DMS153 treated with DMSO at 0.1 percent for 48 hours (cell line): ENCODE measurements around the gene MYO7B.

Experiments
- DNase-seq: peaks from one replicate; lab custom pipeline; 2025; ENCODE audit not compliant: unreplicated experiment; lab: John Stamatoyannopoulos, UW

The MYO7B gene

GRCh38 chr2:127535422-127535901, at the start of gene MYO7B:
Gene MYO7B (plus strand): TSS chr2:127535683. CDS start chr2:127559723, 24,040 bp downstream.
- no peak for DNase-seq

DNA sequence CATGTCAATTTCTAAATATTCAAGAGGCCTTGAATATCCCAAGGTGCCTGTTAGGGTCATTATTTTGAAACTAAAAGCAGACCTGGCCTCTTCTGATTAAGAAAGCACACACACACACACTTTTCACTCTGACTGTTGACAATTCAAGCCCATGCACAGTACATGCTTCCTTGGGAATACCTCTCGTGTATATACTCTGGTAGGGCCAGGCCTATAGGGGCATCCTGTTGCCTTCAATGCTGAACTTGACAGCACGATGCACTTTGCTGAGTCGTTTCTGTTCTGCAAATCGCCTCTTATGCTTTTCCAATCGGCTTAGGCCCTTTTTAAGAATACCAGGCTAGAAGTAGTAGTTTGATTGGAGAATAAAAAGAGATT, 49.8 kb upstream of the MYO7B start:
- DNase-seq = no peak

- no peak for DNase-seq
These were observed 49.0 kb upstream of the MYO7B start for GRCh38 chr2:127486247-127487058.

GRCh38 chr2:127490283-127490682, 45.2 kb upstream of the MYO7B start:
- DNase-seq = no peak

DNA sequence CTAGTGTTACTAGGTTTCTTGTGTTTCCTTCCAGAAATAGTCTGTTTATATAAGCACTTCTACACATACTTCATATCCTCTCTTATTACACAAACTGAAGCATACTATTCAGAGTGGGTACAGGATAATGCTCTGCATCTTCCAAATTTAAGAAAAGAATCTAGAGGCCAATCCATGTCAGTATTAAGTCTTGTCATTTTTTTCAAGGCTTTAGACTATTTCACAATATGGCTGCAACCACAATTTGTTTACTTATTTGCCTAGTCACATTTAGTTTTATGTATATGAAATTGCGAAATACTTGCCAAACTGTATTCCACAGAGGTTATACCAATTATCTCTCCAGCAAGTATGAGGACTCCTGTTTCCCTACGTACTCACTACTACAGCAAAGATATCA, 37.1 kb upstream of the MYO7B start:
- no peak for DNase-seq

- DNase-seq = no peak
These were observed 32.0 kb upstream of the MYO7B start for GRCh38 chr2:127503491-127503890.

- no peak for DNase-seq
These were observed 30.7 kb upstream of the MYO7B start for GRCh38 chr2:127504552-127505430.

DNA sequence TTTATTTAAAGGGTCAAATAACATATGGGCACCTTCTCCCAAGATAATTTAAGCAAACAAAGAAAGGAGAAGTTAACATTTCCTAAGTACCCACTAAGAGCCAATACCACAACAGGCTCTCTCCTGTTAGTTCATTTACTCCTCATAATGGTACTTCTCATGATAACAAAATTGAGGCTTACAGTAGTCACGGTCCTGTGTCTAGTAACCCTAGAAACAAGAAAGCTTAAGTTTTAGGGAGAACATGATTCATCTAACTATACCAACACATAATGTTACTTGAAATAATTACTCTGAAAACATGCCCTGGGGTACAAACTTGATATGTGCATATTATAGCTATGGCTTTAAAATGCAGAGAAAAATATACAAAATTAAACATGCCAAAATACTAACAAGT, 29.0 kb upstream of the MYO7B start:
- no peak for DNase-seq

DNA sequence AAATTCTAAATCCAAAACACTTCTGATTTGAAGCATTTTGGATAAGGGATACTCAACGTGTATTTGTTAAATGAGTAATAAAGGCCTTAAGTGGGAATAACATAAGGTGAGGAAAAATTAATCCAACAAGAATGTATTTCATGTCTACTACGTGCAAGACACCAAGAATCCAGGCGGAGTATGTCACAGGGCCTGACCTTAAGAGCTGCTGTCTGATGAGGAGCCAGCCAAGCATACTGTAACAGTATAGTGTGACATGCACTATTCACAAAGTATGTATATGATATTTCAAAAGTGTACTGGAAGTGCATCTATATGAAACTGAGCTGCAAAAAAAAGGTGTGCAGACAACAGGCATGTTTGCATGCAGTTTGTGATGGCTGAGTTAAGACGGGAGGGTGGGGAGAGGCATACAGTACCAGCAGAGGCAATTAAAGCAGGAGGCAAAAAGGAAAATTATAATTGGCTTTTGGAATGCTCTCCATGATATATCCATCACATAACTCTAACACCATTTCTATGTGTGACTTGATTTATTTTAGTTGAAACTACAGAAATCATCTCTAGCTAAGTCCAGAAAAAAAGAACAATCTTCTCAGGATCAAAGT, 27.4 kb upstream of the MYO7B start:
- no peak for DNase-seq

- peak; percentile 53 for DNase-seq
These were observed 26.9 kb upstream of the MYO7B start for GRCh38 chr2:127508631-127509034.

GRCh38 chr2:127510073-127510472, 25.4 kb upstream of the MYO7B start:
- no peak for DNase-seq

GRCh38 chr2:127511090-127511695, 24.3 kb upstream of the MYO7B start:
- no peak for DNase-seq

- no peak for DNase-seq
These were observed 23.6 kb upstream of the MYO7B start for GRCh38 chr2:127511917-127512316.

DNA sequence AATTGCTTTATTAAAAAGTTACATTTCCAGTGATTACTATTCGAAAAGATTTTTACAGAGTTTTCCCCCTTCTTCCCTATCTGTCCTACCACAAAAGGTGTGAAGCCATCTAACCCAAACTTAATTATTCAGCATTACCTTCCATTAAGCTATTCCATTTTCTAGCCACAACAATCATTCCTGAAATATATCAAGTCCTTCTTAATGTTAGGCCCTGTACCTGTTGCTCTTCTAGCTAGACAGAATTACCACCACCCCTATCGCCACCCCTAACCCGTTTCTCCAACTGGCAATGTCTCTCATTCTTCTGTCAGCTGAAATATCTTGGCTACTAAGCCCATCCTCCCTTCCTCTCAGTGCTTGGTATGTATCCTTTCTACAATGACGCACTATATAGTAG, 23.1 kb upstream of the MYO7B start:
- no peak for DNase-seq

DNA sequence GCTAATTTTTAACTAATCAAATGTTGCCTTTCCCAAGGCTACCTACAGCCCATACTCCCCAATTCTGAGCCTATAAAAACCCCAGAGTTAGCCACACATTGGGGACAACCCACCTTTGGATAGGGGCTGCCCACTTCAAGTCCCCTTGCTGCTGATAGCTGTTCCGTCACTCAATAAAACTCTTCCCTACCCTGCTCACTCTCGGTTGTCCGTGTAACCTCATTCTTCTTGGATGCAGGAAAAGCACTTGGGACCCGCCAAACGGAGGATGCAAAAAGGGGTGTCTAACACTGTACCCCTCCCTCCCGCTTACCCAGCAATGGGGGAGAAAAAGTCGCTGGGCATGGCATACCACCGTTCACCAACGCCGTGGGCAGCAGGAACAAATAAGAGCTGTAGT, 21.4 kb upstream of the MYO7B start:
- DNase-seq = no peak

- no peak for DNase-seq
These were observed 21.0 kb upstream of the MYO7B start for GRCh38 chr2:127514485-127514884.

GRCh38 chr2:127515383-127515915, 20.0 kb upstream of the MYO7B start:
- DNase-seq = no peak

GRCh38 chr2:127516041-127516762, 19.3 kb upstream of the MYO7B start:
- no peak for DNase-seq

DNA sequence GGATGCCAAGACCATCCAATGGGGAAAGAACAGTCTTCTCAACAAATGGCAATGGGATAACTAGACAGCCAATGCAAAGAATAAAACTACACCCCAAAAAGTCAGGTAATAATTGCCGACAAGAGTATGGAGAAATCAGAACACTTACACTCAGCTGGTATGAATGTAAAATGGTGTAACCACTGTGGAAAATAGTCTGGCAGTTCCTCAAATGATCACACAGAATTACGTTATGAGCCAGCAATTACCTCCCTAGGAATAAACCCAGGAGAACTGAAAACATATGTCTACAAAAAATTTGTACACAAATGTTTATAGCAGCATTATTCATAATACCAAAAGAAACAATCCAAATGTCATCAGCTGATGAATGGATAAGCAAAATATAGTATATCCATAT, 18.0 kb upstream of the MYO7B start:
- DNase-seq = no peak

- DNase-seq = no peak
These were observed 15.1 kb upstream of the MYO7B start for GRCh38 chr2:127520424-127520823.
